GM12878 (cell line): Measurements from ENCODE around the gene MZB1. TPM values are rescaled to one million over a fixed set of nuclear protein-coding genes. Genes with fewer than 3 reads are reported as not detected.

Experiments used
- ATAC-seq: fragments of 200-7000 bp; cut with Tn5 transposase; 3 replicates; pipeline ENCODE4 v1.9.1; 2020; ENCODE audit warnings: mild to moderate bottlenecking, moderate library complexity
- BruUV-seq: library from RNA; stranded (reverse); fragments of 400-500 nt; replicated peaks from 2 replicates; lab custom pipeline; 2021; lab: Mats Ljungman, UMichigan
- CTCF ChIA-PET: fragments of 300-600 bp; sonication (Branson Sonifier 250); formaldehyde crosslinking; extraction: SDS; loops from one replicate; lab custom pipeline; 2021; ENCODE audit warnings: inconsistent platforms; lab: Yijun Ruan, JAX
- POLR2A ChIA-PET: fragments of 350-600 bp; formaldehyde crosslinking; extraction: SDS; loops from one replicate; lab custom pipeline; 2021; ENCODE audit warnings: inconsistent platforms; lab: Charles Lee
- RAD21 ChIA-PET: fragments of 300-600 bp; sonication (Branson Sonifier 250); formaldehyde crosslinking; loops from one replicate; lab custom pipeline; 2023; ENCODE audit warnings: antibody characterized with exemption; ENCODE audit not compliant: unreplicated experiment; lab: Charles Lee
- SMC1A ChIA-PET: fragments of 300-600 bp; sonication (Branson Sonifier 250); formaldehyde crosslinking; loops from one replicate; lab custom pipeline; 2023; ENCODE audit not compliant: unreplicated experiment, uncharacterized antibody; lab: Charles Lee
- DNase-seq: peaks from one replicate; pipeline ENCODE4 v3.0.0-alpha.2; 2011; ENCODE audit warnings: low read depth, low spot score
- FAIRE-seq: peaks from 3 replicates; lab custom pipeline; 2011; peaks lifted over from hg19 to GRCh38; lab: Jason Lieb, UNC
- H2AFZ ChIP-seq: 2 replicates; pipeline ENCODE4 v1.6.0; 2011; ENCODE audit warnings: low read depth, low read length, control low read depth; ENCODE audit not compliant: control insufficient read depth
- H3K27ac ChIP-seq: 2 replicates; pipeline ENCODE4 v1.5.1; 2011; ENCODE audit warnings: control low read depth; ENCODE audit not compliant: control insufficient read depth, insufficient read depth
- H3K27me3 ChIP-seq, 2 experiments: replicated peaks in 1 of 2; 2 replicates each; pipeline versions ENCODE4 v1.6.0 to v1.6.1; 2011; ENCODE audit warnings: low read length in 1 of 2; ENCODE audit not compliant: control insufficient read depth in 2 of 2, insufficient read depth in 2 of 2
- H3K36me3 ChIP-seq, 2 experiments: 2 replicates each; pipeline ENCODE4 v1.5.1; 2011; ENCODE audit warnings: low read length in 1 of 2; ENCODE audit not compliant: control insufficient read depth in 2 of 2, insufficient read depth in 2 of 2
- H3K4me1 ChIP-seq: 2 replicates; pipeline ENCODE4 v1.6.1; 2011; ENCODE audit warnings: mild to moderate bottlenecking, low read length, moderate library complexity, mixed read lengths; ENCODE audit not compliant: control insufficient read depth, insufficient read depth
- H3K4me2 ChIP-seq: 2 replicates; pipeline ENCODE4 v1.6.0; 2011; ENCODE audit warnings: control low read depth; ENCODE audit not compliant: control insufficient read depth, insufficient read depth
- H3K4me3 ChIP-seq: fragments of 200-600 bp; sonication (generic); 2 replicates; pipeline ENCODE4 v1.5.1; 2016
- H3K79me2 ChIP-seq: 2 replicates; pipeline ENCODE4 v1.6.0; 2011; ENCODE audit warnings: low read length; ENCODE audit not compliant: control insufficient read depth, insufficient read depth
- H3K9ac ChIP-seq: 2 replicates; pipeline ENCODE4 v1.8.0; 2011; ENCODE audit warnings: low read length, control low read depth, mixed read lengths; ENCODE audit not compliant: control insufficient read depth, insufficient read depth
- H3K9me3 ChIP-seq: replicated peaks from 3 replicates; pipeline ENCODE4 v1.5.1; 2011; ENCODE audit warnings: mild to moderate bottlenecking, low read length; ENCODE audit not compliant: control insufficient read depth, insufficient read depth
- H4K20me1 ChIP-seq: 2 replicates; pipeline ENCODE4 v1.6.0; 2011; ENCODE audit not compliant: control insufficient read depth, insufficient read depth
- E2F8 ChIP-seq: fragments of 450-650 bp; IDR thresholded peaks from 2 replicates; pipeline ENCODE4 v1.6.1; 2018; ENCODE audit warnings: mild to moderate bottlenecking, low read depth, moderate library complexity; ENCODE audit not compliant: partially characterized antibody
- MEF2A ChIP-seq: IDR thresholded peaks from 2 replicates; pipeline ENCODE4 v1.6.1; 2011; ENCODE audit warnings: low read depth, mild to moderate bottlenecking, low read length, moderate library complexity; ENCODE audit not compliant: insufficient read depth
- RAD21 ChIP-seq: IDR thresholded peaks from 2 replicates; pipeline ENCODE4 v1.6.1; 2011; ENCODE audit warnings: mild to moderate bottlenecking, low read depth, low read length, moderate library complexity; ENCODE audit not compliant: insufficient read depth
- SIN3A ChIP-seq: IDR thresholded peaks from 2 replicates; pipeline ENCODE4 v1.6.1; 2012; ENCODE audit warnings: low read depth, low read length, improper control_type of control experiment
- SMC3 ChIP-seq: IDR thresholded peaks from 2 replicates; pipeline ENCODE4 v1.6.1; 2011; ENCODE audit warnings: low read length, improper control_type of control experiment, borderline replicate concordance
- SUZ12 ChIP-seq: fragments of 200-600 bp; sonication (generic); IDR thresholded peaks from one replicate; pipeline ENCODE4 v1.6.1; 2018; ENCODE audit warnings: antibody characterized with exemption, mild to moderate bottlenecking; ENCODE audit not compliant: unreplicated experiment
- TARDBP ChIP-seq: IDR thresholded peaks from 2 replicates; pipeline ENCODE4 v1.6.1; 2016; ENCODE audit warnings: borderline replicate concordance
- TCF7 ChIP-seq: IDR thresholded peaks from 2 replicates; pipeline ENCODE4 v1.6.1; 2014; ENCODE audit warnings: antibody characterized with exemption, borderline replicate concordance
- ZNF24 ChIP-seq: fragments of 450-650 bp; IDR thresholded peaks from 2 replicates; pipeline ENCODE4 v1.6.1; 2017; ENCODE audit warnings: antibody characterized with exemption, mild to moderate bottlenecking
- WGBS: methylation state at CpG from one replicate; pipeline ENCODE4 v1.1.6; 2016; ENCODE audit warnings: low lambda C conversion rate; ENCODE audit not compliant: insufficient replicate concordance, insufficient coverage; ENCODE audit errors: missing lambda C conversion rate; 5-methylcytosine and 5-hydroxymethylcytosine counted together
- in situ Hi-C: fragments of 300-500 bp; cut with MboI; formaldehyde crosslinking; loops from 9 replicates; pipeline ENCODE4 v1.14.3; 2018; ENCODE audit warnings: mixed read lengths
- intact Hi-C: fragments of 100-400 bp; cut with micrococcal nuclease; formaldehyde crosslinking; loops from one replicate; pipeline ENCODE4 v1.14.2; 2022; ENCODE audit not compliant: unreplicated experiment
- polyA plus RNA-seq, 11 experiments: library from polyadenylated mRNA; depleted of rRNA in 4 of 11; unstranded in 6 of 11; stranded (reverse) in 5 of 11; fragments of >200 nt; fragmentation: Nextera tagmentation in 4 of 11; fragmentation: Illumina TruSeq in 1 of 11; extraction: Ambion mirVana in 4 of 11; extraction: Trizol in 1 of 11; gene quantifications; 1 replicate in 1 of 11; 2 replicates in 10 of 11; pipeline versions ENCODE4 v1.2.1 to v1.2.3, GENCODE V29; 2011 to 2016; ENCODE audit warnings: inconsistent platforms in 2 of 11, missing spikeins in 2 of 11, low read depth in 1 of 11
- total RNA-seq, 4 experiments: library from RNA; depleted of rRNA in 3 of 4; stranded (reverse); fragments of >200 nt in 3 of 4; fragmentation: Illumina TruSeq in 1 of 4; extraction: Trizol in 1 of 4; gene quantifications; 2 replicates each; pipeline versions ENCODE4 v1.2.1 to v1.2.3, GENCODE V29; 2013 to 2021

The MZB1 gene
- total and polyA plus RNA-seq, 10 of the 15 experiments (the other 5 are each of a cell fraction or from before 2014, with no cell fraction given), result 19.3 to 406 (median 188) TPM

GRCh38 chr5:139425497-139425896 is 35.8 kb upstream of the MZB1 start:
- no peak for TF ChIP-seq SUZ12
- H3K27ac ChIP-seq, result no peak overlapping the region
- SMC1A ChIA-PET, result interaction anchor here (1.4 to 5.3 kb wide), 6 partner anchors 12 to 265 kb away, joined by 4 to 235 read pairs (median 20); partner anchors contain the start of gene DNAJC18
- no TSS peak for BruUV-seq
- DNase-seq (no peak), ATAC-seq (no peak), FAIRE-seq (no peak)
- in situ Hi-C loops, result no loop called here
- no peaks in the 10 kb centered on the region for H3K27me3 ChIP-seq
- H4K20me1 ChIP-seq, result no peaks in the 10 kb centered on the region
- intact Hi-C loops, result no loop called here
- POLR2A ChIA-PET, result interaction anchor here (2.4 kb wide), 1 partner anchor 88 kb away, joined by 12 read pairs; no protein-coding TSS in a partner anchor
- no peak overlapping the region for H3K4me2 ChIP-seq
- no peak overlapping the region for H2AFZ ChIP-seq
- no peaks in the 10 kb centered on the region for H3K79me2 ChIP-seq
- WGBS, result 84% methylated on average over 5 of the region's 5 CpGs
- peaks cover 2 to 3% of the 10 kb centered on the region in 2 experiments; a peak in 2 of 4 replicates for H3K36me3 ChIP-seq
- RAD21 ChIA-PET, result interaction anchor here (1.1 to 9.2 kb wide), 3 partner anchors 12 to 88 kb away, joined by 3 to 241 read pairs (median 8); no protein-coding TSS in a partner anchor
- H3K4me3 ChIP-seq, result no peak overlapping the region
- CTCF ChIA-PET, result interaction anchor here (1.2 to 9.5 kb wide), 7 partner anchors 9 to 340 kb away, joined by 3 to 491 read pairs (median 5); partner anchors contain the start of gene DNAJC18
- no peak overlapping the region for H3K9ac ChIP-seq
- H3K4me1 ChIP-seq, result no peaks in the 10 kb centered on the region
- H3K9me3 ChIP-seq, result no peaks in the 10 kb centered on the region

GRCh38 chr5:139422307-139422893 is 32.7 kb upstream of the MZB1 start:
- Histone ChIP-seq H3K79me2 (no peaks in the 10 kb centered on the region), H3K9me3 (no peaks in the 10 kb centered on the region), H3K36me3 (peaks cover 2 to 3% of the 10 kb centered on the region in 2 experiments; a peak in 3 of 4 replicates), H3K4me2 (no peak overlapping the region), H2AFZ (no peak overlapping the region), H3K27me3 (no peaks in the 10 kb centered on the region), H3K4me1 (no peaks in the 10 kb centered on the region), H4K20me1 (no peaks in the 10 kb centered on the region), H3K9ac (no peak overlapping the region), H3K4me3 (no peak overlapping the region), H3K27ac (no peak overlapping the region)
- RAD21 ChIA-PET, result interaction anchor here (0.6 to 9.2 kb wide), 48 partner anchors 11 to 343 kb away, joined by 3 to 241 read pairs (median 4); partner anchors contain the start of genes DNAJC18, PROB1, SPATA24 and STING1
- intact Hi-C loops, result loop anchor here (1.0 to 5.0 kb wide), 4 partner anchors 91 to 345 kb away; partner anchors contain the start of gene UBE2D2
- peak; percentile 93 for FAIRE-seq
- CTCF ChIA-PET, result interaction anchor here (0.5 to 9.5 kb wide), 54 partner anchors 8 to 353 kb away, joined by 3 to 491 read pairs (median 4); partner anchors contain the start of genes DNAJC18, SPATA24 and STING1
- SMC1A ChIA-PET, result interaction anchor here (0.6 to 5.6 kb wide), 35 partner anchors 8 to 343 kb away, joined by 3 to 235 read pairs (median 5); partner anchors contain the start of genes DNAJC18, PROB1 and STING1
- ATAC-seq, result peak; percentile 95
- DNase-seq, result no peak
- no TSS peak for BruUV-seq
- in situ Hi-C loops, result loop anchor here (5.0 kb wide), 1 partner anchor 95 kb away; no protein-coding TSS in a partner anchor
- WGBS, result 41% methylated on average over 5 of the region's 5 CpGs
- POLR2A ChIA-PET, result interaction anchor here (0.7 to 1.9 kb wide), 10 partner anchors 8 to 139 kb away, joined by 3 to 11 read pairs (median 4); no protein-coding TSS in a partner anchor
- TF ChIP-seq TCF7 (no peak), ZNF24 (0 out of 2 replicates have a peak, but pooled peaks have one; percentile 33), MEF2A (0 out of 2 replicates have a peak, but pooled peaks have one; percentile 34), SIN3A (no peak), SMC3 (peak; percentile 98), RAD21 (peak; percentile 99), TARDBP (no peak), E2F8 (no peak)
